ENCODE data around the gene AMZ2. TPM values are rescaled to one million over a fixed set of nuclear protein-coding genes. Genes with fewer than 3 reads are reported as not detected.

The AMZ2 gene
- total RNA-seq, 4 donors from 2014 or later = 58.5 to 89.2 (median 72.0) TPM

DNA sequence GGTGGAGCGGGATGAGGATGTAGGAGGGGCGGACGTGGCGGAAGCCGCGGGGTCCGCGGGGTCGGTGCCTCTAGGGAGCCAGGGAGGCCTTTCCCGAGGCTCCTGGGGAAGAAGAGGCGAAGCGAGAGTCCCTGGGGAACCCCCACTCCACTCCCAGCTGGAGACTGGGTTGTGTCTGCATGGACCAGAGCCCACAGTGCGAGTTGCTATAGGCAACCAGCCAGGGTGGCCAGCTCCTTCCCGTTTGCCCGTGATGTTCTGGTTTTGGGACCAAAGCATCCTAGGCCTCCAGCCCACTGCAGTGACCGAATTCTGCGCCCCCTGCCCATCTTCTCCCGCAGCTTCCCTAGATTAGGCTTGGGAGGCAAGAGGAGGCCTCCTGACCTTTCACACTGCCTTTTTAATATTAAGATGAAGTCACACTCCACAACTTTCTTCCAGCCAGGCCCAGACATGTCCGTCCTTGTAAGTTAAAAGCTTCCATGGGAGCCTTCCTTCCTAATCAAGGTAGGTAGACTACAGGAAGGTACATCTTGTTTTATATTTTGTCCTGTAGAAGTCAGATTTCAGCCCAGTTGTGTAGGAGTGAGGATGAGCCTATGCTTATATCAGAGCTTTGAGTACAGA is 469 bp downstream of the AMZ2 start:
- TF ChIP-seq, protein P1, sequence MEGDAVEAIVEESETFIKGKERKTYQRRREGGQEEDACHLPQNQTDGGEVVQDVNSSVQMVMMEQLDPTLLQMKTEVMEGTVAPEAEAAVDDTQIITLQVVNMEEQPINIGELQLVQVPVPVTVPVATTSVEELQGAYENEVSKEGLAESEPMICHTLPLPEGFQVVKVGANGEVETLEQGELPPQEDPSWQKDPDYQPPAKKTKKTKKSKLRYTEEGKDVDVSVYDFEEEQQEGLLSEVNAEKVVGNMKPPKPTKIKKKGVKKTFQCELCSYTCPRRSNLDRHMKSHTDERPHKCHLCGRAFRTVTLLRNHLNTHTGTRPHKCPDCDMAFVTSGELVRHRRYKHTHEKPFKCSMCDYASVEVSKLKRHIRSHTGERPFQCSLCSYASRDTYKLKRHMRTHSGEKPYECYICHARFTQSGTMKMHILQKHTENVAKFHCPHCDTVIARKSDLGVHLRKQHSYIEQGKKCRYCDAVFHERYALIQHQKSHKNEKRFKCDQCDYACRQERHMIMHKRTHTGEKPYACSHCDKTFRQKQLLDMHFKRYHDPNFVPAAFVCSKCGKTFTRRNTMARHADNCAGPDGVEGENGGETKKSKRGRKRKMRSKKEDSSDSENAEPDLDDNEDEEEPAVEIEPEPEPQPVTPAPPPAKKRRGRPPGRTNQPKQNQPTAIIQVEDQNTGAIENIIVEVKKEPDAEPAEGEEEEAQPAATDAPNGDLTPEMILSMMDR (IDR thresholded peaks at IDR 0.05; ENCODE audit: low read depth) = no peak

DNA sequence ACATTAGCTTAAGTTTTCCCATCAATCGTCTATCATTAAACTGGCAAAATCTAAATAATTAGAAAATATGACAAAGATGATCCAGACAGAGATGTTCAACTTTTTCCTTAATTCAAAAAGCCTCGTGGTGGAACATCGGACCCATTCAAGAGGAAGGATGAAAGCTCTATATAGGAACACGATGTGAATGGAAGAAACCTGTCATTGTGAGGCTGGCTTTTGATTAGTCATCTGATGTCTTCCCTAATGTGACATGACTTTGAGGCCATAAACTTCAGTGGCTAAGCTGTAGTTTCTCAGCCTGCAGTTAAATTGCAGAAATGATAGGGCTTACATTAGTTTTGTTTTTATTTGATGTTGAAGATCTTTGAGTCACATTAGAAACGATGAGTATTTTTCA is 1.0 kb downstream of the AMZ2 start:
- TF ChIP-seq, protein P1 (IDR thresholded peaks at IDR 0.05; ENCODE audit: low read depth) = no peak

DNA sequence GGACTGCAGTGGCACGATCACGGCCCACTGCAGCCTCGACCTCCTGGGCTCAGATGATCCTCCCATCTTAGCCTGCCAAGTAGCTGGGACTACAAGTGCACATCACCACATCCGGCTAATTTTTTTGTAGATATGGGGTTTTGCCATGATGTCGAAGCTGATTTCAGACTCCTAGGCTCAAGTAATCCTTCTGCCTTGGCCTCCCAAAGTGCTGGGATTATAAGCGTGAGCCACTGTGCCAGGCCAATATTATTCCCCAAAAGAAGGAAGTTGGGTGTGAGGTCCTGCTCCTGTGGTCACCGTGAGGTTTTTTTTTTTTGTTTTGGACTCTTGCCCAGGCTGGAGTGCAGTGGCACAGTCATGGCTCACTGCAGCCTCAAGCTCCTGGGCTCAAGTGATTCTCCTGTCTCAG is 1.5 kb downstream of the AMZ2 start:
- TF ChIP-seq, protein P1 (IDR thresholded peaks at IDR 0.05; ENCODE audit: low read depth) = no peak

DNA sequence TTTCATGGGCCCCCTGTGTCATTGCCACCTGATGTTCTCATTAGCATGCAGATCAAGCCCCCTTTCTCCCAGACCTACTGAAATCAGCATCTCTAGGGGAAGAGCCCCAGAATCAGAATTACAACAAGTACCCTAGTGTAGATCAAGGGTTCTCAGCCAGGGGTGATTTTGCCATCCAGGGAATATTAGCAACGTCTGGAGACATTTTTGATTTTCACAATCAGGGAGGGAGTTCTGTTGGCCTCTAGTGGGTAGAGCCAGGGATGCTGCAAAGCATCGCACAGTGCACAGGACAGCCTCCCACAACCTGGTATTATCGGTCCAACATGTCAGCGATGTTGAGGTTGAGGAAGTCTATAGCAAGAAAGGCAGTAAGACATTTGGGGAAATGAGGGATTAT is 7.3 kb downstream of the AMZ2 start:
- TF ChIP-seq, protein P1 (IDR thresholded peaks at IDR 0.05; ENCODE audit: low read depth) = no peak

DNA sequence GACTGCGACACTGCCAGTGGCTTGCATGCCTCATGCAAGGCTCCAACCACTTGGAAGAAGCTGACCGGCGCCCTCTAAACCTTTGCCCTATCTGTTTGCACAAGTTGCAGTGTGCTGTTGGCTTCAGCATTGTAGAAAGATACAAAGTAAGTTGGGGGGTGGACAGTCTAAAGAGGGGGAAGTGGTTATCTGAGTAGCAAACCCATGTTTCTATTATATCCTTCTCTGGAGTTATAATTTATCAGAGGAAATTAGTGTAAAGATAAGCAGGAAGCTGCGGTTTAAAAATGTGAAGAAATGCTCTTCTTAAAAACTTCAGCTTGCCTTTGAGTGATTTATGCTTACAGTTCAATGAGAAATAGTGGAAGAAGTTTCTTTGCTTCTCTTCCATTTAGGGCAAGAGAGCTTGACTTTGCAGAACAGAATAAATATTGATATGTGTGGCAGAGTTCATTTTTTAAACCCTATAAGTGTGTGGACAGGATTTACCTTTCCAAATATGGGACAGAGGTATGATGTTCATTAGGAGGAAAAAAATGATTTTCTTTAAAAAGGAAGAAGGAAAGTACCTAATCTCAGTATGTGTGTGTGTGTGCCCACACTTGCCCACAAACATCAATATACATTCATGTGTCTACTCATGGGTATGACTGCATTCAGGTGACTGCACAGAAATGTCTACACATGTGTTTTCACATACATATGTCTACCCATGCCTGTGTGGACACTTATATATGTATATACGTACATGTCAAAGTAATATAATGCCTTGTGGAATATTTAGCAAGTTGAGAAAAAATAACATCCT is 8.1 kb downstream of the AMZ2 start:
- TF ChIP-seq, protein P1 (IDR thresholded peaks at IDR 0.05; ENCODE audit: low read depth) = no peak

DNA sequence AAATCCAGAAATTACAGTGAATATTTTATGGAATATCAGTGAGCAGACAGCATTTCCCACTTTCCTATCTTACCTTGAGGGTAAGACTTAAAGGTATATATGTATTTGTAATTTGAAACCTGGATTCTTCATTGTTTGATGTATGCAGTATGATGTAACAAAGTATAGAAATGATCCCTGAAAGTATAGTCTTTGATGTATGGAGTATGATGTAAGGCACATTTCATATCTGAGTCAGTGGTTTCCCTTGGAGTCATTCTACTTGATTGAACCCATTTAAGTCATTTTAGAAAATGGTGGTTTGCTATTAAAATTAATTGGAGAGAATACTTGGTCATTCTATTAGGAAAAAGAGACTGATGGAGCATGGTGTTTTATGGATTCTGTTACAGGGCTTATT is 10.1 kb downstream of the AMZ2 start:
- TF ChIP-seq, protein P1 (IDR thresholded peaks at IDR 0.05; ENCODE audit: low read depth) = no peak

DNA sequence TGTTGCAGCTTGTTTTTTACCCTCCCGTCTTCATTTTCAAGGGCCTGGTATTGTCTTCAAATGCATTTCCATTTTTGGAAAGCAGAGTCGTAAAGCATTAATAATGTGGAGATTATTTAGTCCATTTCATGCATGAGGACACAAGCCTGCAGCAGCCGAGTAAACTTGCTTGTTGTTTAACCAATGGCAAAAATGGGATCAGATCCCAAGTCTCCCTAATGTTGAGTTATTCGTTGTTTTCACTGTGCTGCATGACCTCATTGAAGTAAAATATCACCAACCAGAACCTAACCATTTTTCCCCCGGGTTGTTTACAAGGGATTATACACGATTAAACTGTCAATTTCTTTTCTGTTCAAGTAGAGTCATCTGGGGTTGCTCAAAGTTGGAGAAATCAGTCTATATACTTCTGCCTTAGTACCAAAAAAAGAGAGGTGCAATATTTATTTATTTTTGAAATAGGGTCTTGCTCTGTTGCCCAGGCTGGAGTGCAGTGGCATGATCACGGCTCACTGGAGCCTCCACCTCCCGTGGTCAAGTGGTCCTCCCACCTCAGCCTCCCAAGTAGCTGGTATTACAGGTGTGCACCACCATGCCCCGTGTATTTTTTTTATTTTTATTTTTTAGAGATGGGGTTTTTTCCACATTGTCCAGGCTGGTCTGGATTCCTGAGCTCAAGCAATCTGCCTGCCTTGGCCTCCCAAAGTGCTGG is 12.4 kb downstream of the AMZ2 start:
- TF ChIP-seq, protein P1 (IDR thresholded peaks at IDR 0.05; ENCODE audit: low read depth) = no peak
